Measurements from ENCODE around the gene JHY. TPM values are rescaled to one million over a fixed set of nuclear protein-coding genes. Genes with fewer than 3 reads are reported as not detected.

Gene JHY
- total RNA-seq, 1 experiment from 2014 or later: 4.8 TPM

- Histone ChIP-seq H3K4me3 (replicated peaks in 1 of 2; ENCODE audit: low read depth in 1 of 2, low read length in 2 of 2) (no peak overlapping the region), H3K4me1 (ENCODE audit: control insufficient read depth in 1 of 2, insufficient read depth in 2 of 2, low read length in 2 of 2) (no peaks in the 10 kb centered on the region), H3K27me3 (ENCODE audit: insufficient read depth, low read length) (no peaks in the 10 kb centered on the region), H2AFZ (ENCODE audit: low read depth, low read length, poor library complexity, severe bottlenecking) (no peak overlapping the region), H3K9ac (ENCODE audit: low read length) (no peak overlapping the region), H3K9me3 (ENCODE audit: control insufficient read depth in 1 of 2, insufficient read depth in 1 of 2, low read depth in 1 of 2, low read length in 2 of 2) (no peaks in the 10 kb centered on the region), H3K4me2 (ENCODE audit: low read length) (no peak overlapping the region), H3K79me2 (ENCODE audit: insufficient read depth, low read length) (no peaks in the 10 kb centered on the region), H3K9me2 (ENCODE audit: insufficient read depth) (no peaks in the 10 kb centered on the region), H4K20me1 (ENCODE audit: insufficient read depth) (no peaks in the 10 kb centered on the region), H3K36me3 (ENCODE audit: control insufficient read depth in 1 of 2, insufficient read depth in 2 of 2, low read length in 2 of 2) (no peaks in the 10 kb centered on the region), H3K27ac (ENCODE audit: low read depth, low read length) (no peak overlapping the region)
- ChIA-PET CTCF (interaction anchor here (1.6 kb wide), 1 partner anchor 14 kb away, joined by 3 read pairs; no protein-coding TSS in a partner anchor), RAD21 (ENCODE audit: low non-redundant PET in 1 of 2, low total read pairs in 2 of 2, uncharacterized antibody in 2 of 2, unreplicated experiment in 2 of 2) (no interaction called here), POLR2A (no interaction called here)
- no peak for ATAC-seq
- DNase-seq (ENCODE audit: low read depth, low spot score): no peak
- no TSS peak for BruUV-seq (replicated peaks)
- intact Hi-C loops (cut with micrococcal nuclease): no loop called here
- TF ChIP-seq MAX (IDR thresholded peaks at IDR 0.05): no peak
- TF ChIP-seq POLR2A (IDR thresholded peaks at IDR 0.05; ENCODE audit: borderline replicate concordance, extremely low read depth, insufficient read depth, insufficient read length): no peak
- TF ChIP-seq EZH2 (IDR thresholded peaks at IDR 0.05): no peak
- TF ChIP-seq, protein P1, sequence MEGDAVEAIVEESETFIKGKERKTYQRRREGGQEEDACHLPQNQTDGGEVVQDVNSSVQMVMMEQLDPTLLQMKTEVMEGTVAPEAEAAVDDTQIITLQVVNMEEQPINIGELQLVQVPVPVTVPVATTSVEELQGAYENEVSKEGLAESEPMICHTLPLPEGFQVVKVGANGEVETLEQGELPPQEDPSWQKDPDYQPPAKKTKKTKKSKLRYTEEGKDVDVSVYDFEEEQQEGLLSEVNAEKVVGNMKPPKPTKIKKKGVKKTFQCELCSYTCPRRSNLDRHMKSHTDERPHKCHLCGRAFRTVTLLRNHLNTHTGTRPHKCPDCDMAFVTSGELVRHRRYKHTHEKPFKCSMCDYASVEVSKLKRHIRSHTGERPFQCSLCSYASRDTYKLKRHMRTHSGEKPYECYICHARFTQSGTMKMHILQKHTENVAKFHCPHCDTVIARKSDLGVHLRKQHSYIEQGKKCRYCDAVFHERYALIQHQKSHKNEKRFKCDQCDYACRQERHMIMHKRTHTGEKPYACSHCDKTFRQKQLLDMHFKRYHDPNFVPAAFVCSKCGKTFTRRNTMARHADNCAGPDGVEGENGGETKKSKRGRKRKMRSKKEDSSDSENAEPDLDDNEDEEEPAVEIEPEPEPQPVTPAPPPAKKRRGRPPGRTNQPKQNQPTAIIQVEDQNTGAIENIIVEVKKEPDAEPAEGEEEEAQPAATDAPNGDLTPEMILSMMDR (IDR thresholded peaks at IDR 0.05 in 2 of 3, conservative IDR thresholded peaks at IDR 0.05 in 1 of 3; ENCODE audit: borderline replicate concordance in 1 of 3, insufficient read depth in 1 of 3, low read depth in 2 of 3, low read length in 2 of 3): no peak
- no peak for TF ChIP-seq CEBPB (IDR thresholded peaks at IDR 0.05; ENCODE audit: low read depth)
- no peak for TF ChIP-seq EZH2phosphoT487 (IDR thresholded peaks at IDR 0.05; ENCODE audit: borderline replicate concordance)
- TF ChIP-seq RAD21 (IDR thresholded peaks at IDR 0.05; ENCODE audit: low read depth): no peak
- TF ChIP-seq SIN3A (IDR thresholded peaks at IDR 0.05; ENCODE audit: low read depth): no peak
- TF ChIP-seq, protein P2, sequence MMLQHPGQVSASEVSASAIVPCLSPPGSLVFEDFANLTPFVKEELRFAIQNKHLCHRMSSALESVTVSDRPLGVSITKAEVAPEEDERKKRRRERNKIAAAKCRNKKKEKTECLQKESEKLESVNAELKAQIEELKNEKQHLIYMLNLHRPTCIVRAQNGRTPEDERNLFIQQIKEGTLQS (IDR thresholded peaks at IDR 0.05): no peak
- no peak for TF ChIP-seq ELF1 (IDR thresholded peaks at IDR 0.05; ENCODE audit: borderline replicate concordance, low read depth)
- TF ChIP-seq YY1 (IDR thresholded peaks at IDR 0.05; ENCODE audit: extremely low read depth, insufficient replicate concordance, low read depth, low read length): no peak
- TF ChIP-seq ZBTB33 (IDR thresholded peaks at IDR 0.05; ENCODE audit: extremely low read depth, insufficient replicate concordance, low read length): no peak
- no peak for TF ChIP-seq ZNF274 (IDR thresholded peaks at IDR 0.05; ENCODE audit: low read depth, low read length)
- TF ChIP-seq TCF7L2 (IDR thresholded peaks at IDR 0.05; ENCODE audit: borderline replicate concordance, extremely low read depth, insufficient read depth, insufficient read length): no peak
- no peak for TF ChIP-seq FOSL1 (IDR thresholded peaks at IDR 0.05; ENCODE audit: low read depth)
- TF ChIP-seq POLR2AphosphoS5 (IDR thresholded peaks at IDR 0.05; ENCODE audit: low read depth, low read length): no peak
- TF ChIP-seq JUND (IDR thresholded peaks at IDR 0.05): no peak
- no peak for TF ChIP-seq SRF (IDR thresholded peaks at IDR 0.05; ENCODE audit: low read depth)
Observed at GRCh38 chr11:123006860-123007542, 124.4 kb downstream of the JHY start.
